Suprapubic skin (tissue), 4 donors: ENCODE data around the gene GLCCI1.

Experiments used
- CTCF ChIP-seq, 2 donors: fragments of 200-600 bp in 1 of 2; fragments of 450-650 bp in 1 of 2; sonication (generic) in 1 of 2; IDR thresholded peaks; one replicate each; pipeline ENCODE4 v1.5.1; 2016 to 2019; ENCODE audit warnings: antibody characterized with exemption in 2 of 2, mild to moderate bottlenecking in 1 of 2, moderate library complexity in 1 of 2
- EP300 ChIP-seq: sonication (generic); formaldehyde crosslinking; IDR thresholded peaks from one replicate; pipeline ENCODE4 v1.6.1; 2017; ENCODE audit warnings: antibody characterized with exemption
- POLR2A ChIP-seq, 2 donors: fragments of 450-650 bp; IDR thresholded peaks; one replicate each; pipeline ENCODE4 v1.6.1; 2017; ENCODE audit warnings: antibody characterized with exemption in 2 of 2, mild to moderate bottlenecking in 2 of 2, moderate library complexity in 2 of 2
- POLR2AphosphoS5 ChIP-seq, 3 donors: sonication (generic); formaldehyde crosslinking; IDR thresholded peaks; one replicate each; pipeline ENCODE4 v1.6.1; 2017; ENCODE audit warnings: antibody characterized with exemption in 3 of 3

- TF ChIP-seq CTCF (IDR thresholded peaks at IDR 0.05), result no peak
- no peak for TF ChIP-seq POLR2A (IDR thresholded peaks at IDR 0.05)
- TF ChIP-seq EP300, result no peak
- no peak for TF ChIP-seq POLR2AphosphoS5 (IDR thresholded peaks at IDR 0.05)
Observed at GRCh38 chr7:7932553-7932952, 36.0 kb upstream of the GLCCI1 start.
